ENCODE data around the gene DNAH5. TPM values are rescaled to one million over a fixed set of nuclear protein-coding genes. Genes with fewer than 3 reads are reported as not detected.

Gene DNAH5
- total and polyA plus RNA-seq, 2 of the 8 experiments (the other 6 are each of a cell fraction or from before 2014, with no cell fraction given), result 0.30 to 0.73 TPM

Other genes with a start within 250 kb of the DNAH5 start
- gene TRIO, start 198.7 kb upstream of the DNAH5 start, total RNA-seq (2021; fragmentation: NEBNext Ultra II Directional; extraction: Animal tissue kit (Norgen Biotek cat#: 25700)), result 69.1 and 70.4 TPM in 2 replicates
- 35.1 and 39.5 TPM in 2 replicates for gene TRIO, start 198.7 kb upstream of the DNAH5 start, polyA plus RNA-seq (2011; rRNA removed)

Measured in H1 (cell line).